ENCODE measurements around the gene UGT2B17. TPM values are rescaled to one million over a fixed set of nuclear protein-coding genes. Genes with fewer than 3 reads are reported as not detected.

UGT2B17 gene
- total RNA-seq, 2 experiments from 2014 or later, result not detected

GRCh38 chr4:68615699-68616422, 39.7 kb upstream of the UGT2B17 start:
- Mint-ChIP-seq H3K27me3 (no peaks in the 10 kb centered on the region), H3K36me3 (ENCODE audit: low read depth) (no peaks in the 10 kb centered on the region), H3K4me3 (no peak overlapping the region), H3K9me3 (no peaks in the 10 kb centered on the region), H3K4me1 (ENCODE audit: low read depth) (no peaks in the 10 kb centered on the region), H3K27ac (no peak overlapping the region)
- TF ChIP-seq CTCF (IDR thresholded peaks at IDR 0.05), result no peak
- Histone ChIP-seq H3K27me3 (ENCODE audit: control insufficient read depth in 1 of 2, insufficient read depth in 2 of 2, low read length in 2 of 2) (no peaks in the 10 kb centered on the region), H3K27ac (ENCODE audit: low read depth in 1 of 2, low read length in 2 of 2) (no peak overlapping the region), H3K9me3 (ENCODE audit: control insufficient read depth in 1 of 2, insufficient read depth in 1 of 2, low read length in 2 of 2) (no peaks in the 10 kb centered on the region), H3K4me1 (ENCODE audit: insufficient read depth, low read length) (no peaks in the 10 kb centered on the region), H3K4me3 (ENCODE audit: low read length) (no peak overlapping the region), H3K36me3 (ENCODE audit: insufficient read depth, low read length) (no peaks in the 10 kb centered on the region)
- DNase-seq (no peak), ATAC-seq (ENCODE audit: poor library complexity) (no peak)
- CTCF ChIA-PET, result no interaction called here
- intact Hi-C loops (cut with DNase I, micrococcal nuclease), result no loop called here
- POLR2A ChIA-PET, result no interaction called here

- H3K4me3 ChIP-seq (ENCODE audit: low read length), result no peak overlapping the region
- no peaks in the 10 kb centered on the region for H3K9me3 ChIP-seq (ENCODE audit: control insufficient read depth in 1 of 2, insufficient read depth in 1 of 2, low read length in 2 of 2)
- Mint-ChIP-seq H3K27me3 (no peaks in the 10 kb centered on the region), H3K27ac (no peak overlapping the region), H3K4me1 (ENCODE audit: low read depth) (no peaks in the 10 kb centered on the region), H3K36me3 (ENCODE audit: low read depth) (no peaks in the 10 kb centered on the region), H3K9me3 (no peaks in the 10 kb centered on the region), H3K4me3 (no peak overlapping the region)
- TF ChIP-seq CTCF (IDR thresholded peaks at IDR 0.05), result no peak
- ChIA-PET POLR2A (no interaction called here), CTCF (no interaction called here)
- H3K27me3 ChIP-seq (ENCODE audit: control insufficient read depth in 1 of 2, insufficient read depth in 2 of 2, low read length in 2 of 2), result no peaks in the 10 kb centered on the region
- intact Hi-C loops (cut with DNase I, micrococcal nuclease), result no loop called here
- ATAC-seq (ENCODE audit: poor library complexity) (no peak), DNase-seq (no peak)
- H3K27ac ChIP-seq (ENCODE audit: low read depth in 1 of 2, low read length in 2 of 2), result no peak overlapping the region
- H3K36me3 ChIP-seq (ENCODE audit: insufficient read depth, low read length), result no peaks in the 10 kb centered on the region
- no peaks in the 10 kb centered on the region for H3K4me1 ChIP-seq (ENCODE audit: insufficient read depth, low read length)
Measured at GRCh38 chr4:68613752-68614151, 37.6 kb upstream of the UGT2B17 start.

- intact Hi-C loops (cut with DNase I, micrococcal nuclease), result no loop called here
- no peaks in the 10 kb centered on the region for H3K9me3 ChIP-seq (ENCODE audit: control insufficient read depth in 1 of 2, insufficient read depth in 1 of 2, low read length in 2 of 2)
- ATAC-seq (ENCODE audit: poor library complexity) (no peak), DNase-seq (no peak)
- Mint-ChIP-seq H3K4me1 (ENCODE audit: low read depth) (no peaks in the 10 kb centered on the region), H3K36me3 (ENCODE audit: low read depth) (no peaks in the 10 kb centered on the region), H3K27ac (no peak overlapping the region), H3K4me3 (no peak overlapping the region), H3K27me3 (no peaks in the 10 kb centered on the region), H3K9me3 (no peaks in the 10 kb centered on the region)
- no peaks in the 10 kb centered on the region for H3K36me3 ChIP-seq (ENCODE audit: insufficient read depth, low read length)
- H3K4me1 ChIP-seq (ENCODE audit: insufficient read depth, low read length), result no peaks in the 10 kb centered on the region
- ChIA-PET POLR2A (no interaction called here), CTCF (no interaction called here)
- no peak for TF ChIP-seq CTCF (IDR thresholded peaks at IDR 0.05)
- H3K4me3 ChIP-seq (ENCODE audit: low read length), result no peak overlapping the region
- no peaks in the 10 kb centered on the region for H3K27me3 ChIP-seq (ENCODE audit: control insufficient read depth in 1 of 2, insufficient read depth in 2 of 2, low read length in 2 of 2)
- no peak overlapping the region for H3K27ac ChIP-seq (ENCODE audit: low read depth in 1 of 2, low read length in 2 of 2)
Measured at GRCh38 chr4:68606240-68606639, 30.1 kb upstream of the UGT2B17 start.

Measured in CD4-positive, alpha-beta T cell (primary cell).